H1 (cell line): ENCODE measurements around the gene CKM. TPM values are rescaled to one million over a fixed set of nuclear protein-coding genes. Genes with fewer than 3 reads are reported as not detected.

Source experiments
- EGR1 ChIP-seq: IDR thresholded peaks from 2 replicates; pipeline ENCODE4 v1.6.1; 2011; ENCODE audit warnings: low read depth, low read length, borderline replicate concordance
- KDM1A ChIP-seq: fragments of 200-600, 300-600 bp; sonication (generic); IDR thresholded peaks from 2 replicates; pipeline ENCODE4 v1.7.1; 2016; ENCODE audit warnings: mild to moderate bottlenecking, low read length, borderline replicate concordance
- KDM4A ChIP-seq: IDR thresholded peaks from one replicate; pipeline ENCODE4 v1.7.1; 2012; ENCODE audit warnings: low read depth, mild to moderate bottlenecking, moderate library complexity, low read length, inconsistent platforms; ENCODE audit not compliant: severe bottlenecking
- MAFK ChIP-seq: IDR thresholded peaks from 2 replicates; pipeline ENCODE4 v1.6.1; 2012; ENCODE audit warnings: low read depth, mild to moderate bottlenecking, improper control_type of control experiment, low read length
- YY1 ChIP-seq: IDR thresholded peaks from 2 replicates; pipeline ENCODE4 v1.6.1; 2011; ENCODE audit warnings: low read depth, mild to moderate bottlenecking, low read length
- polyA plus RNA-seq, 7 experiments: library from polyadenylated mRNA; depleted of rRNA in 3 of 7; stranded (reverse) in 5 of 7; unstranded in 2 of 7; fragments of >200 nt in 5 of 7; fragments of 200-250 nt in 2 of 7; gene quantifications; 1 replicate in 5 of 7; 2 replicates in 1 of 7; 4 replicates in 1 of 7; pipeline versions ENCODE4 v1.2.1 to v1.2.3, GENCODE V29; 2011 to 2013; ENCODE audit warnings: missing spikeins in 2 of 7, mixed read lengths in 2 of 7
- total RNA-seq: library from RNA; stranded (reverse); fragmentation: NEBNext Ultra II Directional; extraction: Animal tissue kit (Norgen Biotek cat#: 25700); gene quantifications from 2 replicates; pipeline ENCODE4 v1.2.1, GENCODE V29; 2021
- TF ChIP-seq, protein P1 (sequence below): IDR thresholded peaks from 2 replicates; pipeline ENCODE4 v1.6.1; 2011; ENCODE audit warnings: low read length, improper control_type of control experiment

The CKM gene
- total and polyA plus RNA-seq, 2 of the 8 experiments (the other 6 are each of a cell fraction or from before 2014, with no cell fraction given): 0.08 TPM; not detected in 1

DNA sequence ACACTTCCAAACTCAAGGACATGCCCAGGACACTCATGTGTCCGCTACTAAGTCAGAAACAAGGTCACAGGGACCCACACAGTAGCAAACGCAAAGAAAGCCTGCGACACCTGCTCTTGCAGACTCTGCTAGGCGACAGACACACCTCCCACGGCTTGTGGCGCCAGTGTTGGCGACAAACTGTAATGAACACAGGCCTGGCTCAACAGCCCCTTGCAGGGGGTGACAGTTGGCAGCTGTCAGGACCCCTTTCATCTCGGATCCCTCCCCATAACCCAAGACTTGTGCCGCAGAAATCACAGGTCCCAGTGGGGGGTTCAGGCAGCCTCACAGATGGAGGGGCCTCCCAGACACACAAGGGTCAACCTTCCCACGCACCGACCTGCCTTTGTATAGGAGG lies 364 bp downstream of the CKM start (continued):
- TF ChIP-seq KDM1A: no peak
- no peak for TF ChIP-seq KDM4A
- TF ChIP-seq YY1: no peak
- no peak for TF ChIP-seq MAFK
- TF ChIP-seq, protein P1, sequence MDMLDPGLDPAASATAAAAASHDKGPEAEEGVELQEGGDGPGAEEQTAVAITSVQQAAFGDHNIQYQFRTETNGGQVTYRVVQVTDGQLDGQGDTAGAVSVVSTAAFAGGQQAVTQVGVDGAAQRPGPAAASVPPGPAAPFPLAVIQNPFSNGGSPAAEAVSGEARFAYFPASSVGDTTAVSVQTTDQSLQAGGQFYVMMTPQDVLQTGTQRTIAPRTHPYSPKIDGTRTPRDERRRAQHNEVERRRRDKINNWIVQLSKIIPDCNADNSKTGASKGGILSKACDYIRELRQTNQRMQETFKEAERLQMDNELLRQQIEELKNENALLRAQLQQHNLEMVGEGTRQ: no peak
- TF ChIP-seq EGR1: no peak
